NK-92 (cell line): ENCODE results near the gene GNB5.
"Not testable (repeated sequence)": the region's sequence is repeated elsewhere in the genome, so short reads cannot be mapped to it uniquely, and the experiment has no call there.

Experiments
- DNase-seq: peaks from one replicate; lab custom pipeline; 2025; ENCODE audit not compliant: unreplicated experiment; lab: John Stamatoyannopoulos, UW

The GNB5 gene

DNA sequence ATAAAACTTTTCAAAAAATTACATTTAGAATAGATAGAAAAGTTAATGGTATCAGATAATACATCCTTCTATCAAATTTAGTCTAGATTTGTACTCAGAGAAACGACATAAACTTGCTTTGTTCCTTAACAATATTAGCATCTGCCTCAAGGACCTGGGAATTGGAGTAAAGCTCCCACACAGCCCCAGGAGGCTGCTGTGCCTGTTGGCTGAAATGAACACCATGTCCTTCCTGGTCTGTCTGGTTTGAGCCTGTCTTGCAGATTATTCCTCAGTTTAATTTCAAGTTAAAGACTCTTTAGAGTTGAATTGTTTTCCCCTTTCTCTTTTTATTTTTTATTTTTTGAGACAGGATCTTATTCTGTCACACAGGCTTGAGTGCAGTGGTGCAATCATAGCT is 19.4 kb downstream of the GNB5 start:
- DNase-seq = no peak

DNA sequence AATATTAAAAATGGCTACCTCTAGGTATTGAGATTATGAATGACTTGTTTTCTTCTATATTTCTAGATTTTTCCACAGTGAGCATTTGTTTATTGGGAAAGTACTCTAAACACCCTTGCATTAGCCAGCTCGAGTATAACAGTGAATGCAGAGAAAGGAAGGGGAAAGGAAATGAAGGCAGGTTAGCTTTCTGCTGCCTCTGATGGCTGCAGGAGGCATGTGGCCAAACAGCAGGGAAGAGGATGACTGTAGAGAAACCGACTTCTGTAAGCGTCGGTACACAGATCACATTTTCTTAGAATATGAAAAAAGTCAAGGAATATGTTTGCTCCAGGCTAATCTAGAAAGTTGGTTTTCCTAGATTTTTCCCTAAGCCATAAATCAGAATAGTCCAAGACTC is 19.8 kb downstream of the GNB5 start:
- no peak for DNase-seq

DNA sequence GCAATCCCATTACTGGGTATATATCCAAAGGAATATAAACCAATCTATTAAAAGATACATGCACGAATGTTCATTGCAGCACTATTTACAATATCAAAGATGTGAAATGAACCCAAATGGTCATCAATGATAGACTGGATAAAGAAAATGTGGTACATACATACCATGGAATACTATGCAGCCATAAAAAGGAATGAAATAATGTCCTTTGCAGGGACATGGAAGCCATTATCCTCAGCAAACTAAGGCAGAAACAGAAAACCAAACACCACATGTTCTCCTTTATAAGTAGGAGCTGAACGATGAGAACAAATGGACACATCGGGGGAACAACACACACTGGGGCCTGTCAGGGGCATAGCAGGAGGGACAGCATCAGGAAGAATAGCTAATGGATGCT is 21.0 kb downstream of the GNB5 start:
- not testable (repeated sequence) for DNase-seq

DNA sequence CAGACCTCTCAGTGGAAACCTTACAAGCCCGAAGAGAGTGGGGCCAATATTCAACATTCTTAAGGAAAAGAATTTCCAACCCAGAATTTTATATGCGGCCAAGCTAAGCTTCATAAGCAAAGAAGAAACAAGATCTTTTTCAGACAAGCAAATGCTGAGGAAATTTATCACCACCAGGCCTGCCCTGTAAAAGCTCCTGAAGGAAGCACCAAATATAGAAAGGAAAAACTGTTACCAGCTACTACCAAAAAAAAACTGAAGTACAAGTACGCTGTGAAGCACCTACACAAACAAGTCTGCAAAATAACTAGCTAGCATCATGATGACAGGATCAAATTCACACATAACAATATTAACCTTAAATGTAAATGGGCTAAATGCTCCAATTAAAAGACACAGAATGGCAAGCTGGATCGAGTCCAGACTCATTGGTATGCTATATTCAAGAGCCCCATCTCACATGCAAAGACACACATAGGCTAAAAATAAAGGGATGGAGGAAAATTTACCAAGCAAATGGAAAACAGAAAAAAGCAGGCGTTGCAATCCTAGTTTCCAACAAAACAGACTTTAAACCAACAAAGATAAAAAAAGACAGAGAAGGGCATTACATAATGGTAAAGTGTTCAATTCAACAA is 25.6 kb downstream of the GNB5 start:
- not testable (repeated sequence) for DNase-seq

DNA sequence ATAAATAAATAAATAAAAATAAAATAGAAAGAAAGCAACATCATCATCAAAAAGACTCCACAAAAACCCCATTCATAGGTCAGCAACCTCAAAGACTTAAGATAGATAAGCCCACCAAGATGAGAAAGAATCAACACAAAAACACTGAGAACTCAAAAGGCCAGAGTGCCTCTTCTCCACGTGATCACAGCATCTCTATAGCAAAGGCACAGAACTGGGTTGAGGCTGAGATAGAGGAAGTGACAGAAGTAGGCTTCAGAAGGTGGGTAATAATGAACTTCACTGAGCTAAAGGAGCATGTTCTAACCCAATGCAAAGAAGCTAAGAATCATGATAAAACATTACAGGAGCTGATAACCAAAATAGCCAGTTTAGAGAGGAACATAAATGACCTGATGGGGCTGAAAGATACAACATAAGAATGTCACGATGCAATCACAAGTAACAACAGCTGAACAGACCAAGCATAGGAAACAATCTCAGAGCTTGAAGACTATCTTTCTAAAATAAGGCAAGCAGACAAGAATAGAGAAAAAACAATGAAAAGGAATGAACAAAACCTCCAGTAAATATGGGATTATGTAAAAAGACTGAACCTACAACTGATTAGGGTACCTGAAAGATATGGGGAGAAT is 26.4 kb downstream of the GNB5 start:
- DNase-seq = no peak

DNA sequence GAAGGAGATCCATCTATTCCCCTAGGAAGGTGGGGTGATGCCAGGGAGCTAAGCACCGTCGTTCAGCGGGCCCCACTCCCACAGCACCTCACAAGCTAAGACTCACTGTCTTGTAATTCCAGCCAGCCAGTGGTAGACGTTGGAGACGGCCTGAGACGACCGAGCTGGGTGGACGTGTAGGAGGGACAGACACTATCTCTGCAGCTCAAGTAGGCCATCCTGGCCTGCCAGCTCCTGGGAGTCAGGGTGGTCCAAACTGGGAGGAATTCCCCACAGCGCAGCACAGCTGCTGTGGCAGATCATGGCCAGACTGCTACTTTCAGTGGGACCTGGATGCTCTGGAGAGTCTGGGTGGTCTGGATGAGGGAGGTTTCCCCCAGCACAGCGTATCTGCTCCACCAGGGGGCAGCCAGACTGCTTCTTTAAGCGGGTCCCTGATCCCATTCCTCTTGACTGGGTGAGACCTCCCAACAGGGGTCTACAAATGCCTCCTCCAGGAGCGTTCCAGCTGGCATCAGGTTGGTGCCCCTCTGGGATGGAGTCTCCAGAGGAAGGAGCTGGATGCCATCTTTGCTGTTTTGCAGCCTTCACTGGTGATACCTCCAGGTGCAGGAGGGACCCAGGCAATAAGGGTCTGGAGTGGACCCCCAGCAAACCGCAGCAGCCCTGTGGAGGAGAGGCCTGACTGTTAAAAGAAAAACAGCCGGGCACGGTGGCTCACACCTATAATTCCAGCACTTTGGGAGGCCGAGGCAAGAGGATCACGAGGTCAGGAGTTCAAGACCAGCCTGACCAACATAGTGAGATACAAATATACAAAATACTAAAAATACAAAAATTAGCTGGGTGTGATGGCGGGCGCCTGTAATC is 27.6 kb downstream of the GNB5 start:
- DNase-seq = no peak

DNA sequence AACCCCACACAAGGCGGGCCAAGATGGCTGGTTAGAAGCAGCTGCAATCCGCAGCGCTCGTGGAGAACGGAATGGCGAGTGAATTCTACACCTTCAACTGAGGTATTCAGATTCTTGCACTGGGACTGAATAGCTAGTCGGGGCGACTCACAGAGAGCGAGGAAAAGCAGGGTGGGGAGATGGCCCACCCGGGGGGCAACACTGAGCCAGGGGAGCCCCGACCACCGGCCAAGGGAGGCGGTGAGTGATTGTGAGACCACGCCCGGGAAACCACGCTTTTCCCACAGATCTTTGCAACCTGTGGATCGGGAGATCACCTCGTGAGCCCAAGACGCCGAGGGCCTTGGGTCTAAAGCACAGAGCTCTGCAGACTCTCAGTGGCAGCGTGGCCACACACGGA is 28.3 kb downstream of the GNB5 start:
- DNase-seq = no peak

DNA sequence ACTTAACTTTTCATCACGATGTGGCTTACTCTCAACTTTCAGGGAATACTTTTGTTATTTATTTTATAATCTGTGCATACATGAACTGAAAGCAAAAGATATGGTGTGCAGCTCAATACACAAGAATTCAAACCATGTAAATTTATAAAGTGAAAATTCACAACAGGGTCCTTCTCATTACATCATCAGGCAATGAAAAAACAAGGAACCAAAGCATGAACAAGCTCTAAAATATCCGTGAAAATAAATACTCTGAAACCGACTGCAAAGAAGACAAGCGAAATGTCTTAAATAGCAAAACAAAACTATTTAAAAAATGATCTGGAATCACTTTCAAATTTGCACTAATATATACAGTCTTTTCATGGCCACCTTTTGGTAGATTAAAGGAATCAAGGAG is 28.9 kb downstream of the GNB5 start:
- DNase-seq = no peak

DNA sequence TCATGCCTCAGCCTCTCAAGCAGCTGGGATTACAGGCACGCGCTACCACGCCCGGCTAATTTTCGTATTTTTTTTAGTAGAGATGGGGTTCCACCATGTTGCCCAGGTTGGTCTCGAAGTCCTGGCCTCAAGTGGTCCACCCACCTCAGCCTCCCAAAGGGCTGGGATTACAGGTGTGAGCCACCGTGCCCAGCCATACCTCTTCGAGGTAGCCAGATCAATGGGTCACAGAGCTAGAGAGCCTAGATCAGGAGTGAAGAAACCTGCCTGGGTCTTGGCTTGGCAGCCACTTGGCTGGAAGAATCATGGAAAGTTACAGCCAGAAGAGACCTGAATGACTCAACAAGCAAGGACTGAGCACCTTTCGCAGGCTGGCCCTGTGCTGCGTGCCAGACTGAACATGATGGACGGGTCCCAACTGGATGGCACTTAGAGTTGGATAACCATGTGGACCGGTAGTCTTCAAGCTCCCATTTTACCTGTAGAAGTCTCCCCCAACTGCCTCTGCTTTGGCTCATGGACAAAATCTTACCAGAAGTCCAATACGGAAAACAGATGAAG is 29.7 kb downstream of the GNB5 start:
- DNase-seq = no peak

DNA sequence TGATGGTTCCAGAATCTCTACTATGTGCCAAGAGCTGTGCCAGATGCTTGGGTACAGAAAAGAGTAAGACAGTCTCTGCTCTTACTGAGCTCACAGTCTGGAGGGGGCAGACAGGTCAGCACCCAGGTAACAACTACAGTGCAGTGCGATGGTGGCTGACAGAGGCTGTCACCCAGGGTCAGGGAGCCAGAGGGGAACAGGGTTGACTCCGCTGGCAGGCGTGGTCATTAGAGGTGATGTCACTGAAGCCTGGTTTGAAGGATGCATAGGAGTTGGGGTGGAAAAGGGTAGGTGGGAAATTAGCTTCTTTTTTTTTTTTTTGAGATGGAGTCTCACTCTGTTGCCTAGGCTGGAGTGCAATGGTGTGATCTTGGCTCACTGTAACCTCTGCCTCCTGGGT is 31.5 kb downstream of the GNB5 start:
- DNase-seq = no peak

DNA sequence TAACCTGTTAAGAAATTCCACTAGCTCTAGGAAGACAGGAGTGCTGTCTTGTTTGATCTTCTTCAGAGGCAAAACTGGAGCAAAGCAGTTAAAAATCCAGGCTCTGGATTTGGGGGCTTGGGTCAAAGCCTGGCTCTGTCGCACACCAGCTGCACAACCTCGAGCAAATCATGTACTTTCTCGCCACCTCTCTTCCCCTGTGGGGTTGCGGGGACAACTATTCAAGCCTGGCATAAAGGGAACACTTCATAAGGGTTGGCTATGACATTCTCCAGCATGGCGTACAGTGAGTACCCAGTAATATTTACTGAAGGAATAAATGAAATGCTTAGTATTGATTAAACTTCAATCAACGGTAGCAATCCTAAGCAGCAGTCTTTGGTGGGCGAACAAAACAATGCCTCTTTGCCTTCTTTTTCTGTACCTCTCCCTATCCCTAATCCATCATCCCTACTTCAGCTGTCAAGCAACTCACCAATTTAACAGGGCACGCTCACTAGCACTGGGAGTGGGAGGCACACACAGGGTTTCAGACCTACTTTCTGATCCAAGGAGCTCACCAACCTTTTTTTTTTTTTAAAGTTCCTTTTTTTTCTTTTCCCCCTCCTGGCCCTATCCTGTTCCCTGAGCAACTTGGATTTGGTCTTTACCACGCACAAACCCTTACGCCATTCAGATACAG is 33.0 kb downstream of the GNB5 start:
- no peak for DNase-seq

DNA sequence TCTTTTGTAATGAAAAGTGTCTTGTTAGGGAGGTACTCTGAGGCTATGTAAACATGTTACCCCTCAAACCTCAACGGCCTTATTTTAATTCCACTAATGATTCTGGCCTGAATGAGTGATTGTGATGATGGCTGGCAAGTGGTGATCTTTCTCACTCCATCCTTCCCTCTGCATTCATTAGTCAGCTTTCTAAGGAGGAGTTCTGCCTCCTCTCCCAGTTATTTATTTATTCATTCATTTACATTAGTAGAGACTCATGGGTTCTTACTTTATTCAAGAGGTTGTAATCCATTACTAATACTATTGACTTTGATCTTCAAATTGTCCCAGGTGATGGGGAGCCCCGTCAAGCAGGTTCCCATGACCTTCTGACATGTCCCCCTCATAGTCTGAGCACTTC is 35.3 kb downstream of the GNB5 start:
- DNase-seq = no peak

DNA sequence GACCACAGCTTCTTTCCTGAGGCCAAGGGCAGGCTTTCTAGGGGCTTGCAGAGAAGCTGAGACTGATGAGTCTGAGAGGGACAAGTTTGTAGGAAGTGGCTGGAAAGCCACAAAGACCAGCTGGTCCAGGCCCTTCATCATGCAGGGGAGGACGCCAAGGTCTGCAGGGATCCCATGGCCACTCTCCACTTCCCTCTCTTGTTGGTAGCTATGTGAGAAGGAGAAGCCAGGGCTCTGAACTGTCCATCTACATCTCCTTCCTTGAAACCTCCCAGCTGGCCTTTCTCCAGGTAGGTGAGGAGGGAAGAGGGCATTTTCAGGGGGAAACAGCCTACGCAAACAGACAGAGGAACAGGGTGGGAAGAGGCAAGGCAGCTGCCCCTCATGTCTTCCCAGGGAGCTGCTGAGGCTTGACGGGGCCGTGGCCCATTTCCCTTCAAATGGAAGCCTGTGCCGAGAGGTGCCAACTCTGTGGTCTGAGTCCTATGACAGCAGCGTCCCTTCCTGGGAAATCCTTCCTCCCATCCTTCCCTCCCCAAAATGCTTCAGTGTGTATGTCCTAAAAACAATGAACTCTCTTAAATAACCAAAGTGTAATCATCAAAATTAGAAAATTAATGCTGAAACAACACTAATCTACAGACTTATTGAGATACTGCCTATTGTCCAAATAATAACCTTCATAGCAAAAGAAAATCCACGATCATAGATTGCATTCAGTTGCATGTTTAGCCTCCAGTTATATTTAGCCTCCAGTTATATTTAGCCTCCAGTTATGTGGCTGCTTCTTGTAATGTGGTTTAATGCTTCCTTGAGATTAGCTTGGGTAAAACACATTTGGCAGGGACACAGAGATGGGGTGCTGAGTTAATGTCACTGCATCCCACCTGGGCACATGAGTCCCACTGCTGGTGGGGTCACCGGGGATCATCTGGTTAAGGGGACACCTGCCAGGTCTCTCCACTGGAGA is 36.0 kb downstream of the GNB5 start:
- no peak for DNase-seq

DNA sequence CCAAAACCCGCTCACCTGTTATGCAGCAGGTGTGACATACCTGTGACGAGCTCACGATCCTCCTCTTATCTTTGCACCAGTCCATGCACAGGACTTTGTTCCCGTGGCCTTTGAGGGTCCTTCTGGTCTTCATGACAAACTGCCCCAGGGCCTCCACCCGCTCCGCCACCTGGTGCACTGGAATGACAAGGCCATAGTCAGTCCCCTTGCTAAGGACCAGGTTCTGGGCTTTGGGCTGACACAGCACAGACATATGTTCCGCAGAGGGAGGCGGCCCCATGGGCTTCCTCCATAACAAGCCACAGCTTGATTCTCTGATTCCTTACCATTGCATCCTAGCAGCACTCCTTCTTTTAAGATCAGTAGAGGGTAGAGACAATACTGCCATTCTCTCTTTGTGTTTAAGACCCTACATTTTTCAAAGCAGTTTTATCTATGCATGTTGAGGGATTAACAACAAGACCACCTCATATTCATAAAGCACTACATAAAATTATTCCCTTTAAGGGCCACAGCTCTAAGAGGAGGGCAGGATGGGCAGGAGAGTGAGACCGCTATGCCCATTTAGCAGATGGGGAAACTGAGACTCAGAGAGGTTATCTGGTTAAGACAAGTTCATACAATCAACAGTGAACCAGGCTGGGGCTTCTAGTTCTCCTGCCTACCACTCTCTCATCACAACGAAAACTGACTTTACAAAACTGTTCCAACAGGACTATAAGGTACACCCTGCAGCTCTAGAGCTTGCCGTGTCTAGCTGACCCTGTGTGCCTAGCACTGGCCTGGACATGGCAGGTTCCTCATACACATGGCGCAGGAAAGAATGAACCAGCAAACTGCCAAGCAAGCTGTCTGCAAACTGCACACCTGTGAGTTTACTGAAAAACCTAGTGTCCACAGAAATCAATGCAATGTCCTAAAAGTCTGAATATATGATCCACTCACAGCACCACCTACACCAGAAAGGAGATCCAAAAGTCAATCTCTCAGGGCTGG is 37.0 kb downstream of the GNB5 start:
- DNase-seq = no peak

DNA sequence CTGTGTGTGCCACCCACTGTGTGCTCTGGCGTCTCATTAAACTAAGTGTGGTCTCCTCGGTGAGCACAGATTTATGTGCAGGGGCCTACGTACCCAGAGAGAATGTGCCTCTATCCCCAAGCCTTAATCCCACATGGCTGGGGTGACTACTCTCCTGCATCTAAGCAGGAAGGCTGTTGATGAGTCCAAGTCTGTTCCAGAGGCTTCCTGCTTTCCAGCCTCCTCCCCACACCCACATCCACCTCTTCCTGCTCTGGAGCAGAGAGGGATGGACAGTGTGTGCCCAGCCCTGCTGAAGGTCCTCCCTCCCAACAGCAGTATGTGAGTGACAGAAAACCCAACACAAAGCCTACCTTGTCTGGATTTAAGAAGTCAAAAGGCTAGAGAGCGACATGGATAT is 39.8 kb downstream of the GNB5 start:
- DNase-seq = no peak

DNA sequence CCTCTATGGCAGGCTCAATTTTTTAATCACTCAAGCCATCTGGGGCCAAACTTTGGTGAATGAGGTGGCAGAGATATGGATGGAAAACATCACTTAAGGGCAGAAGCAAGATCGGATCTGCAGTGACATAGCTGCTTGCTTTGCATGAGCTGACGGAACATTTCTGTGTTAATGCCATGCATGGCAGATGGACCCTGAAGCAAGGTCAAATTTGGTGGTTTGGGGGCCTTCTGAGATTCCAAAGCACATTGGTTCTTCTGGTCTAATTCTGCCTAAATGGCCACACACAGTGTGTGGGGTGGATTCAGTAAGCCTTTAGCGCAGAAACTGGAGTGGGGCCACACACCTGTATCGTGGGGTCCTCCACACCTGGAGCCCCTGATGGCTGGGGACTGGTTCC is 40.3 kb downstream of the GNB5 start:
- DNase-seq = no peak

DNA sequence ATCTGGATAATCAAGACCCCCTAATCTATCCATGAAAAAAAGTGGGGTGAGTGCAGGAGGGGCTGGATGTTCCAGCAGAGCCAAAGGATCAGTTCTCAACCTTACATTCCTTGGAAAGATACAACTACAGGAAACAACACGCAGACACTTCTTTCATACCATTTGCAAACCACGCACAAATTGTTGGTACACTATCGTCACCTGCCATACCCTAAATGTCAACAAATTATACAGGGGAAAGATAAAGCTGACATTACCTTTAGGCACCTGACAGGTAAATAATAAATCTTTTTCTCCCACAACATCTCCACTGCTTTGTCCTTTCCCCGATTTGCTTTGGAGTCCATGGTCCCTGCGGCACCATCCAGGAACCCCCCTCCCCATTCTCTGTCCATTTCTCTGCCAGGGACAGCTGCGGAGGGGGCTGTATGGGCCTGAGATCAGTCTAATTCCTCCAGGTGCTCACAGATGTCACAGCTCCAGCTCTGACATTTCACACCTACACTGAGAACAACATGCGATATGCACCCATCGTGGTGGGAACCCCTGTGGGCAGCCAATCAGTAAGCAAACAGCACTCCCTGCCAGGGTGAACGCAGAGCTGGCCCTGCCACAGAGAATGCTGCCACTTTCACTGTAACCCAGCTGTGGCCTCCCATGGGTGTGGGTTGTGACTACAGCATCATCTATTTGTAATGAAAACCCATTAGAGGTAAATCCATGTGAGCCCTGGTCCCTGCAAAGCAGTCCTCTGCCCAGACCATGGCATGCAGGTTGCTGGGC is 41.0 kb downstream of the GNB5 start:
- no peak for DNase-seq

DNA sequence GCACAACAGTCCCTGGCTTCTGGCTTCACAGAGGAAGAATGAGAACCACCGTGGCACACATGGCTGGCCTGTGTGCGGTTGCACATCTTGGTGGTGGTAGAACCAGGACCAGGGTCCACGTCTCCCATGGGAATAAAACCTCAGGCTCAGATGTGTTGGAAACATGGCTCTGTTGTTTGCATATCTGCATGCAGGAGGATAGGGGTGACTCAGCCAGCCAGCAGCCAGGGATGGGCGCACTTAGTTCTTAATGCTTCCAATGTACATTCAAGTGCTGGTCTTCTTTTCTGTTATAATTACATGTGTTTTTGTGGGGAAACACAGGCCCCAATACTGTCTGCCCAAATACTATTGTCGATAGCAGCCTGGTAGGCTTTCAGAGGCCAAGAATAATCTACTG is 42.8 kb downstream of the GNB5 start:
- no peak for DNase-seq
